ENCODE results near the gene BCL10. TPM values are rescaled to one million over a fixed set of nuclear protein-coding genes. Genes with fewer than 3 reads are reported as not detected.

BCL10 gene
- polyA plus RNA-seq, 1 of the 3 experiments (the other 2 are of a cell fraction), result 5.8 TPM

GRCh38 chr1:85245891-85246290 is 30.5 kb downstream of the BCL10 start:
- Histone ChIP-seq H3F3A (replicated peaks; ENCODE audit: insufficient read depth) (peaks cover 7% of the 10 kb centered on the region), H4K20me1 (ENCODE audit: insufficient read depth) (no peaks in the 10 kb centered on the region), H3K9ac (no peak overlapping the region), H3K36me3 (replicated peaks in 1 of 2; ENCODE audit: control insufficient read depth in 1 of 2, insufficient read depth in 2 of 2, low read length in 1 of 2) (peaks cover 3 to 6% of the 10 kb centered on the region in 2 experiments), H2AFZ (ENCODE audit: low read depth) (no peak overlapping the region), H3K9me2 (no peaks in the 10 kb centered on the region), H3K79me2 (ENCODE audit: insufficient read depth) (no peaks in the 10 kb centered on the region), H3K9me3 (no peaks in the 10 kb centered on the region), H3K4me1 (ENCODE audit: control insufficient read depth in 1 of 2, insufficient read depth in 2 of 2, low read depth in 1 of 2, low read length in 1 of 2) (peaks cover 10 to 25% of the 10 kb centered on the region in 2 experiments; a peak in 3 of 4 replicates), H3K27ac (ENCODE audit: low read depth in 2 of 2, low read length in 1 of 2) (no peak overlapping the region), H3K4me3 (ENCODE audit: low read depth in 2 of 2, low read length in 1 of 2) (no peak overlapping the region), H3K4me2 (no peak overlapping the region), H3K27me3 (ENCODE audit: insufficient read depth) (no peaks in the 10 kb centered on the region)
- DNase-seq, result no peak
- ChIA-PET CTCF (interaction anchor here (2.7 to 4.3 kb wide), 2 partner anchors 9 to 301 kb away, joined by 14 to 23 read pairs; no protein-coding TSS in a partner anchor), POLR2A (no interaction called here)
- 64% methylated on average over 1 of the region's 1 CpG for WGBS (ENCODE audit: low lambda C conversion rate)
- TF ChIP-seq FOXM1 (IDR thresholded peaks at IDR 0.05; ENCODE audit: low read depth), result no peak

GRCh38 chr1:85245456-85245855 is 31.0 kb downstream of the BCL10 start:
- ChIA-PET POLR2A (no interaction called here), CTCF (interaction anchor here (1.0 to 4.3 kb wide), 5 partner anchors 10 to 300 kb away, joined by 3 to 23 read pairs (median 9); partner anchors contain the start of gene C1orf52)
- Histone ChIP-seq H2AFZ (ENCODE audit: low read depth) (no peak overlapping the region), H3K9ac (no peak overlapping the region), H3K36me3 (replicated peaks in 1 of 2; ENCODE audit: control insufficient read depth in 1 of 2, insufficient read depth in 2 of 2, low read length in 1 of 2) (peaks cover 2% of the 10 kb centered on the region in 2 experiments), H3K27me3 (ENCODE audit: insufficient read depth) (no peaks in the 10 kb centered on the region), H3K27ac (ENCODE audit: low read depth in 2 of 2, low read length in 1 of 2) (no peak overlapping the region), H4K20me1 (ENCODE audit: insufficient read depth) (no peaks in the 10 kb centered on the region), H3K4me1 (ENCODE audit: control insufficient read depth in 1 of 2, insufficient read depth in 2 of 2, low read depth in 1 of 2, low read length in 1 of 2) (peaks cover 10 to 27% of the 10 kb centered on the region in 2 experiments; a peak in 3 of 4 replicates), H3K79me2 (ENCODE audit: insufficient read depth) (no peaks in the 10 kb centered on the region), H3F3A (replicated peaks; ENCODE audit: insufficient read depth) (peaks cover 3% of the 10 kb centered on the region), H3K9me2 (no peaks in the 10 kb centered on the region), H3K4me2 (no peak overlapping the region), H3K4me3 (ENCODE audit: low read depth in 2 of 2, low read length in 1 of 2) (no peak overlapping the region), H3K9me3 (no peaks in the 10 kb centered on the region)
- 100% methylated on average over 1 of the region's 1 CpG for WGBS (ENCODE audit: low lambda C conversion rate)
- DNase-seq, result no peak
- no peak for TF ChIP-seq GATA2 (CRISPR knock-in tag; IDR thresholded peaks at IDR 0.05)
- TF ChIP-seq MEF2A (IDR thresholded peaks at IDR 0.05; ENCODE audit: borderline replicate concordance, low read depth), result no peak
- no peak for TF ChIP-seq RAD21 (IDR thresholded peaks at IDR 0.05; ENCODE audit: low read length)
- TF ChIP-seq FOXJ3 (CRISPR knock-in tag; IDR thresholded peaks at IDR 0.05), result no peak
- no peak for TF ChIP-seq PBX3 (IDR thresholded peaks at IDR 0.05)
- TF ChIP-seq SMC3 (IDR thresholded peaks at IDR 0.05; ENCODE audit: low read depth, low read length), result no peak
- TF ChIP-seq NRF1 (IDR thresholded peaks at IDR 0.05; ENCODE audit: low read depth, low read length), result no peak
- TF ChIP-seq SIN3A (IDR thresholded peaks at IDR 0.05; ENCODE audit: borderline replicate concordance, low read depth, low read length), result no peak
- no peak for TF ChIP-seq RXRA (IDR thresholded peaks at IDR 0.05; ENCODE audit: borderline replicate concordance, low read depth)
- TF ChIP-seq TAF1 (IDR thresholded peaks at IDR 0.05; ENCODE audit: borderline replicate concordance, low read depth, low read length), result no peak
- no peak for TF ChIP-seq YY1 (IDR thresholded peaks at IDR 0.05; ENCODE audit: low read depth)

Measured in SK-N-SH (cell line).